ENCODE results near the gene GGT6. TPM values are rescaled to one million over a fixed set of nuclear protein-coding genes. Genes with fewer than 3 reads are reported as not detected.
"Not testable (repeated sequence)": the region's sequence is repeated elsewhere in the genome, so short reads cannot be mapped to it uniquely, and the experiment has no call there.

Gene GGT6
- 1 to 10 TPM; 5.2 to 8.3 (median 6.8) TPM for polyA plus RNA-seq (ENCODE audit: insufficient read length in 3 of 3)
- long read RNA-seq, donor 1, partial matches to known transcripts = 0 of 2 reads
- long read RNA-seq, donor 1, other reads (novel, unspliced or antisense) = 0 of 2 reads
- long read RNA-seq, donor 2, partial matches to known transcripts = 0 of 1 reads
- long read RNA-seq, donor 2, other reads (novel, unspliced or antisense) = 0 of 1 reads
- long read RNA-seq, donor 3, transcript GGT6-201 (3 exons, 2,534 nt) = major isoform, 6 of 10 reads
- long read RNA-seq, donor 3, partial matches to known transcripts = 0 of 10 reads
- long read RNA-seq, donor 3, other reads (novel, unspliced or antisense) = 0 of 10 reads
- long read RNA-seq, donor 4, partial matches to known transcripts = 0 of 4 reads
- long read RNA-seq, donor 4, other reads (novel, unspliced or antisense) = 0 of 4 reads
- long read RNA-seq, donor 5 = 0 reads
- long read RNA-seq, donor 6, partial matches to known transcripts = 0 of 5 reads
- long read RNA-seq, donor 6, other reads (novel, unspliced or antisense) = 0 of 5 reads
- long read RNA-seq, donor 7, partial matches to known transcripts = 0 of 1 reads
- long read RNA-seq, donor 7, other reads (novel, unspliced or antisense) = 0 of 1 reads
- long read RNA-seq, donor 8 = 0 reads
- long read RNA-seq, donor 9, partial matches to known transcripts = 0 of 2 reads
- long read RNA-seq, donor 9, other reads (novel, unspliced or antisense) = 0 of 2 reads
- long read RNA-seq, donor 10, partial matches to known transcripts = 0 of 3 reads
- long read RNA-seq, donor 10, other reads (novel, unspliced or antisense) = 0 of 3 reads
- long read RNA-seq, donor 11, partial matches to known transcripts = 0 of 6 reads
- long read RNA-seq, donor 11, other reads (novel, unspliced or antisense) = 0 of 6 reads
- long read RNA-seq, donor 12, partial matches to known transcripts = 0 of 2 reads
- long read RNA-seq, donor 12, other reads (novel, unspliced or antisense) = 0 of 2 reads
- long read RNA-seq, donor 13 = 0 reads
- long read RNA-seq, donor 14, partial matches to known transcripts = 0 of 2 reads
- long read RNA-seq, donor 14, other reads (novel, unspliced or antisense) = 0 of 2 reads
- long read RNA-seq, donor 15, partial matches to known transcripts = 0 of 3 reads
- long read RNA-seq, donor 15, other reads (novel, unspliced or antisense) = 0 of 3 reads
- long read RNA-seq, donor 16, transcript GGT6-201 (3 exons, 2,534 nt) = major isoform, 7 of 12 reads
- long read RNA-seq, donor 16, partial matches to known transcripts = 0 of 12 reads
- long read RNA-seq, donor 16, other reads (novel, unspliced or antisense) = 0 of 12 reads

- DNase-seq (ENCODE audit: extremely low read depth in 1 of 11, low read depth in 9 of 11, low spot score in 4 of 11) = no peak
These were observed at the start of gene GGT6 for GRCh38 chr17:4560421-4560820. Gene GGT6, minus strand, starts transcription at chr17:4560577. Its CDS starts 56 bp downstream, at chr17:4560521.

GRCh38 chr17:4610162-4610561 lies 49.8 kb upstream of the GGT6 start:
- no peak for DNase-seq (ENCODE audit: extremely low read depth in 1 of 11, low read depth in 9 of 11, low spot score in 4 of 11)

GRCh38 chr17:4609761-4610160 lies 49.4 kb upstream of the GGT6 start:
- DNase-seq (ENCODE audit: extremely low read depth in 1 of 11, low read depth in 9 of 11, low spot score in 4 of 11) = no peak

- peak in 1 of 11 donors; percentile 80 for DNase-seq (ENCODE audit: extremely low read depth in 1 of 11, low read depth in 9 of 11, low spot score in 4 of 11)
These were observed 47.4 kb upstream of the GGT6 start for GRCh38 chr17:4607773-4608187.

GRCh38 chr17:4607261-4607741 lies 46.9 kb upstream of the GGT6 start:
- DNase-seq (ENCODE audit: extremely low read depth in 1 of 11, low read depth in 9 of 11, low spot score in 4 of 11) = no peak

- no peak for DNase-seq (ENCODE audit: extremely low read depth in 1 of 11, low read depth in 9 of 11, low spot score in 4 of 11)
These were observed 45.4 kb upstream of the GGT6 start for GRCh38 chr17:4605826-4606225.

GRCh38 chr17:4604736-4605135 lies 44.4 kb upstream of the GGT6 start:
- not testable (repeated sequence) for DNase-seq (ENCODE audit: extremely low read depth in 1 of 11, low read depth in 9 of 11, low spot score in 4 of 11)

- peak in 3 of 11 donors; percentile 34 to 66 (median 55) for DNase-seq (ENCODE audit: extremely low read depth in 1 of 11, low read depth in 9 of 11, low spot score in 4 of 11)
These were observed 43.8 kb upstream of the GGT6 start for GRCh38 chr17:4604111-4604644.

GRCh38 chr17:4602041-4602440 lies 41.7 kb upstream of the GGT6 start:
- DNase-seq (ENCODE audit: extremely low read depth in 1 of 11, low read depth in 9 of 11, low spot score in 4 of 11) = no peak

- DNase-seq (ENCODE audit: extremely low read depth in 1 of 11, low read depth in 9 of 11, low spot score in 4 of 11) = no peak
These were observed 40.9 kb upstream of the GGT6 start for GRCh38 chr17:4601326-4601725.

GRCh38 chr17:4600563-4600962 lies 40.2 kb upstream of the GGT6 start:
- no peak for DNase-seq (ENCODE audit: extremely low read depth in 1 of 11, low read depth in 9 of 11, low spot score in 4 of 11)

- DNase-seq (ENCODE audit: extremely low read depth in 1 of 11, low read depth in 9 of 11, low spot score in 4 of 11) = peak in 2 of 11 donors; percentile 47 to 70
These were observed 39.3 kb upstream of the GGT6 start for GRCh38 chr17:4599505-4600281.

- DNase-seq (ENCODE audit: extremely low read depth in 1 of 11, low read depth in 9 of 11, low spot score in 4 of 11) = no peak
These were observed 38.6 kb upstream of the GGT6 start for GRCh38 chr17:4598776-4599504.

- no peak for DNase-seq (ENCODE audit: extremely low read depth in 1 of 11, low read depth in 9 of 11, low spot score in 4 of 11)
These were observed 37.6 kb upstream of the GGT6 start for GRCh38 chr17:4597975-4598374.

- DNase-seq (ENCODE audit: extremely low read depth in 1 of 11, low read depth in 9 of 11, low spot score in 4 of 11) = no peak
These were observed 36.4 kb upstream of the GGT6 start for GRCh38 chr17:4596636-4597380.

GRCh38 chr17:4595685-4596342 lies 35.4 kb upstream of the GGT6 start:
- not testable (repeated sequence) for DNase-seq (ENCODE audit: extremely low read depth in 1 of 11, low read depth in 9 of 11, low spot score in 4 of 11)
